ENCODE data around the gene C12orf60.
A peak's percentile ranks its signal among the peaks of the same experiment; 100 is the strongest.

The C12orf60 gene

GRCh38 chr12:14775636-14775980 is 27.9 kb upstream of the C12orf60 start:
- Mint-ChIP-seq H3K4me1 (peaks cover 56% of the 10 kb centered on the region), H3K36me3 (ENCODE audit: low read depth) (no peaks in the 10 kb centered on the region), H3K27ac (no peak overlapping the region)

GRCh38 chr12:14776236-14776961 is 27.1 kb upstream of the C12orf60 start:
- no peak for DNase-seq
- no peak overlapping the region for H3K27ac Mint-ChIP-seq
- peaks cover 56% of the 10 kb centered on the region for H3K4me1 Mint-ChIP-seq

More at GRCh38 chr12:14775636-14775980, 27.9 kb upstream of the C12orf60 start:
- Mint-ChIP-seq H3K27me3 (ENCODE audit: low read depth, poor library complexity) (peaks cover 6% of the 10 kb centered on the region), H3K4me3 (peak overlapping the region; percentile 99), H3K9me3 (peaks cover 4% of the 10 kb centered on the region)
- DNase-seq, result no peak
- TF ChIP-seq CTCF (IDR thresholded peaks at IDR 0.05), result no peak

GRCh38 chr12:14777271-14777670 is 26.2 kb upstream of the C12orf60 start:
- Mint-ChIP-seq H3K27ac (no peak overlapping the region), H3K9me3 (peaks cover under 1% of the 10 kb centered on the region), H3K27me3 (ENCODE audit: low read depth, poor library complexity) (peaks cover 6% of the 10 kb centered on the region), H3K4me1 (peaks cover 48% of the 10 kb centered on the region), H3K36me3 (ENCODE audit: low read depth) (no peaks in the 10 kb centered on the region), H3K4me3 (no peak overlapping the region)
- no peak for TF ChIP-seq CTCF (IDR thresholded peaks at IDR 0.05)
- no peak for DNase-seq

More at GRCh38 chr12:14776236-14776961, 27.1 kb upstream of the C12orf60 start:
- no peak for TF ChIP-seq CTCF (IDR thresholded peaks at IDR 0.05)
- Mint-ChIP-seq H3K27me3 (ENCODE audit: low read depth, poor library complexity) (peaks cover 6% of the 10 kb centered on the region), H3K4me3 (peak overlapping the region; percentile 99), H3K36me3 (ENCODE audit: low read depth) (no peaks in the 10 kb centered on the region), H3K9me3 (peaks cover 4% of the 10 kb centered on the region)

DNA sequence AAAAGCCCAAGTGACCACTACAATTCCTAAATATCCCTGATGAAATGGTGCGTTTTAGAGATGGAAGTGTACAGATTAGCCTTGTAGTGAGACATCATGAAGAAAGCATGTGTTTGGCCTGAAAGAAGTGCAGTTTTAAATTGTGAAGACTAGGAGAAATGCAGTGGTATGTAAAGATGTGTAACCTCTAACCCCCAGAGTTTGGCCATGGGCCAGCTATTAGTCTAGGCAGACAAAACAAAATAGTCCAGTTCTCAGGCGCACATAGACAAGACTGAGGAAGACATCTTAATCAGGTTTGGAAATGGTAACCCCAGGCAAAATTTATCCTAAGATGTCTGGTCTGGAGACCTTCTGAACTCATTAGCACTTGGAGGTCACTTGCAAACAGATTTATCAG is 23.6 kb upstream of the C12orf60 start:
- no peak for TF ChIP-seq CTCF (IDR thresholded peaks at IDR 0.05)
- peaks cover 1% of the 10 kb centered on the region for H3K36me3 Mint-ChIP-seq (ENCODE audit: low read depth)
- H3K4me3 Mint-ChIP-seq, result no peak overlapping the region
- no peaks in the 10 kb centered on the region for H3K27me3 Mint-ChIP-seq (ENCODE audit: low read depth, poor library complexity)
- H3K4me1 Mint-ChIP-seq, result peaks cover 36% of the 10 kb centered on the region
- no peaks in the 10 kb centered on the region for H3K9me3 Mint-ChIP-seq
- DNase-seq, result no peak
- no peak overlapping the region for H3K27ac Mint-ChIP-seq

DNA sequence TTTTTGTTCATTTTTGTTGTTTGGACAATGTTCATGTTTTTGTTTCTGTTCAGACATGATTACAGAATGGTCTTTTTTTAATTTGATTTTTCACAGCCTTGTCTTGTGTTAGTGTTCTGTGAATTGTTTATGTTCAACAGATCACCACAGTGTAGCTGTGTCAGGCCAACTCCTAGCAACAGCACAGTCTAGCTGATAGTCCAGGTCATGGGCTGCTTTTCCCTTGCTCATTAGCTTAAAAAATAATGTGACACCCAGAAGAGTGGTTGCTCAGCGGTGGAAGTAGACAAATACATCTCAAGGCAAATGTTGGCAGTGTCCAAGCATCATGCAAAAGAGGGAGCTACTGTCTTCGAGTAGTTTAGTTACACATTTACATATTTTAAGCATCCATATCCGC is 22.6 kb upstream of the C12orf60 start:
- H3K4me1 Mint-ChIP-seq, result peaks cover 25% of the 10 kb centered on the region

More for the DNA sequence above, 22.6 kb upstream of the C12orf60 start:
- Mint-ChIP-seq H3K27me3 (ENCODE audit: low read depth, poor library complexity) (no peaks in the 10 kb centered on the region), H3K9me3 (no peaks in the 10 kb centered on the region), H3K36me3 (ENCODE audit: low read depth) (peaks cover 4% of the 10 kb centered on the region), H3K4me3 (no peak overlapping the region), H3K27ac (no peak overlapping the region)
- TF ChIP-seq CTCF (IDR thresholded peaks at IDR 0.05), result no peak
- DNase-seq, result no peak
